HG02678 (cell line): ENCODE data around the gene CA4.
"Not testable (repeated sequence)": the region's sequence is repeated elsewhere in the genome, so short reads cannot be mapped to it uniquely, and the experiment has no call there.

Experiments
- ATAC-seq: cut with Tn5 transposase; IDR thresholded peaks from one replicate; pipeline ENCODE4 v1.9.1; 2021; ENCODE audit warnings: mild to moderate bottlenecking, moderate library complexity; ENCODE audit not compliant: unreplicated experiment

CA4 gene

DNA sequence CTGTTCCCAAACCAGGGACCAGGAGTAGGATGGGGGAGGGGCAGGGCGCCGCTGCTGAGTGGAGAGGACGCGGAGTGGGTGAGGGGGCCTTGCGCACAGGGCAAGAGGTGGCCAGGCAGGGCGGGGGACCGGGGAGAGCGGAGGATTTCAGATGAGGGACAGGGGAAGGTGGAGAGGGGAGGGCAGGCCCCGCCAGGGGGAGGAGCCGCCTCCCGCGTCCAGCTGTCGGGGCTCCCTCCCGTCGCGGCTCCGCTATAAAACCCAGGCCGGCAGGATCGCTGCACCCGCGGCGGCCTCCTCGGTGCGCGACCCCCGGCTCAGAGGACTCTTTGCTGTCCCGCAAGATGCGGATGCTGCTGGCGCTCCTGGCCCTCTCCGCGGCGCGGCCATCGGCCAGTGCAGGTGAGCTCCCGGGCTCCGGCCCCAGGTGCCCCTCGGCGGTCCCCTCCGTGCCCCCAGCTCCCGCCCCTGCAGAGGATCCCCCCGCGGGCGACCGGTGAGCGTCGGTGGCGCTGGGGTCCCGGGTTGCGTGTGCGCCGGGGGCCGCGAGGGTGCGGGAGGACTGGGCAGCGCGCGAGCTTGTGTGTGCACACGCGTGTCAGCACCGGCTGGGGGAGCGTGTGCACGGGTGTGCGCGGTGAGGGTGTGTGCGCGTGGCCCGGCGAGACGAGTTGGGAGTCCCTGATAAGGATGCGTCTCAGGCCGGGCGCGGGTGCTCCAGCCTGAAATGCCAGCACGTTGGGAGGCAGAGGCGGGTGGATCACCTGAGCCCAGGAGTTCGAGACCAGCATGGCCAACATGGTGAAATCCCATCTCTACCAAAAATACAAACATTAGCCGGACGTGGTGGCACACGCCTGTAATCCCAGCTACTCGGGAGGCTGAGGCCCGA, at the start of gene CA4:
TSS of gene CA4 (plus strand) at position 283 of the 892 bp plus-strand sequence. CDS start at position 345, 62 bp downstream.
- no peak for ATAC-seq

DNA sequence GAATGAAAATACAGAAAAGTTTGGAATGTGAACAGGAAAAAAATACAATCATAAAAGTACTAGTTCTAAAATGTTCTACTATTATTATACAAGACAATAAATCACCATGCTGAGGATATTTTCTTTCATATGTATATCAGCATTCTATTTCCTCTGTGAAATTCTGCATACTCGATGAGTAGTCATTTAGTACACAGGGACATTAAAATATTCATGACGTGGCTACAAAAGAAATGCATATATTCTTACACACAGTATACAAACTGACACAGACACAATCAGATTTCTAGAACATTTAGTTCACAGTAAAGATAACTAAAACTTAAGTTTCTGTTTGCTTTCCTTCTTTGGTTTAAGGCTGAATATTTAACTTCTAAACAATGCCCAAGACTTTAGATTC, 49.2 kb upstream of the CA4 start:
- not testable (repeated sequence) for ATAC-seq

DNA sequence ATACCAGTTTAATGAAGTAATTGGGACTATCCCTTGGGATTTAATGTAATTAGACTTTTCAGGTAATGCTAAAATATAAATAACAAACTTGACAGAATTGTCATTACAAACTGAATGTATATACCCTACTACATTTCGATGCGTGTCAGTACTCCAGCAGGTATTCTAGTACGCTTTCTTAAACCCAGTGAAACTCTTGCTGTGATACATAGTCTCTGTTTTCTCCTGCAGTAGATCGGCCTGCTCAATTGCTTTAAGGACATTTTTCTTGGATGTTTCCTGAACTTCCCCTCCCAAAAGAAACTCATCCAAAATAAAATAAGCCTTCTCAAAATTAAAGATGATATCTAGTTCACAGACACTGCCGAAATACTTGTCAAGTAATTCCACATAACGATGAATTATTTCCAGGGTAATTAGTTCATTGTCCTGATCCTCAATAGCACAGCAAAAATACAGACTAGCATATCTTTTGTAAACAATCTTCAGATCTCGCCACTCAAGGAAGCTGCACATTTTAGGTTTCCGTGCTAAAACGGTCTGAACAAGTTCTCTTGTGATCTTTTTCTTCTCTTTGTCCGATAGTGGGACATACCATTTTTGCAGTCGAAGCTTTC, 47.6 kb upstream of the CA4 start:
- ATAC-seq = peak; percentile 14

DNA sequence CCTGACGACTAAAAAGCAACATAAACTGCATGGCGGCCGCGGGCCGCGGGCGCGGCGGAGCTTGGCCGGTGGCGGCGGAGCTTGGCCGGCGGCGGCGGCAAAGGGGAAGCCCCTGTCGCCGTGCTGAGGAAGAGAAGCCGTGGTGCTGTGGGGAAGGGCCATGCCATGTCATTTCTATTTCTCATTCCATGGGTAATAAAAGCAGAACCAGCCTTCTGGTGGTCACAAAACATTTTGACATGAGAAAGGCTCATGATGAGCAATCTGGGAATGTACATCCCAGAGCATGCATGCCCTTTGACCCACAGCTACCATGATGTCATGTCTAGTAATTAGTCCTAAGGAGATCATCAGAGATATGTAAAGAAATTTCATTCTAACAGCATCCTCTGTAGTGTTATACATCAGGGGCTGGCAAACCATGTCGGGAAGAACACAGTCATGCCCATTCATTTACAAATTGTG, 47.1 kb upstream of the CA4 start:
- peak; percentile 57 for ATAC-seq

DNA sequence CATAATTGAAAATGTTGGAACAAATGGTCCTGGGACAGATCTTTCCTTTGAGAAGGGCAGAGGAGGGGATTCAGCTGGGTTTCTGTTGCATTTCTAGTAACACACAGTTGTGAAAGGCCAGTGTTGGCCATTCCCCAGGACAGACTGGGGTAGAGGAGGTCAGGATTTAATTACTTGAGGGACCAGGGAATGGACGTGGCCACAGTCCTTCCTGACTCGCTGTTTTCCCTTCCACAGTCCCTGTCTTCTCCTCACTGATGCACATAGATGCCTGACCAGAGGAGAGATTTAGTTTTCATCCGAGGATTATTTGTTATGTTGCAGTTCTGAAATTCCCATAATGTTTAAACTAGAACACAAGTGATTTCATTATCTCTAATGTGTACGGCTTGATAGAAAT, 45.8 kb upstream of the CA4 start:
- no peak for ATAC-seq

DNA sequence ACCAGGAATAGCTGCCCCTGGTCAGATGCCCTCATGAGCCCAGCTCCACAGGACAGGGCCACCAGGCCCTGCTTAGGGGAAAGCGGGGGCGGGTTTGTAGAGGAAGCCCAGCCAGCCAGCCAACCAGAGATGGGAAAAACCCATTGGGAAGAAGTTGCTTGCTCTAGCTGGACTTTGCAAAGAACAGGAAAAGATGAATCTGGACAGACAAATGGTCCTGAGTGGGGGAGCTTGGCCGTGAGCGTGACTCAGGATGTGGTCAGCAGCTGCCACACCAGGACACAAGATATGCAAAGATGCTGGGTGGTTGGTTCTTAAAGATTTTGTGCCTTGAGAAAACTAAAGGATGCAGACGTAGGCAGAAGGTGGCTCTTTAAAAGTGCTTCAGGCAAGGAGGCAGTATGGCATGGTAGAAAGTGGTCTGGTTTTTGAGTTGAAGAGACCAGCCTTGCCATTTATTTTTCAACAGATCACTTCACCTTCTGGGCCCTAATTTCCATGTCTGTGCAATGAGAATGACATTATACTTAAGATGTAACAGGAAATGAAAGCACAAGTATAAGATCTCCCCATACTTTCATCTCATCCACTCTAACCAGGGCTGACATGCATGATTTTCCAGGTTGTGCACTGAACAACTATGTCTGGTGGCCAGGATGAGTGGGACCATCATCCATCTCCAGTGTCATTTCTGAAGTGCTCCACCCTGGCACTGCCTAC, 43.3 kb upstream of the CA4 start:
- ATAC-seq = no peak

DNA sequence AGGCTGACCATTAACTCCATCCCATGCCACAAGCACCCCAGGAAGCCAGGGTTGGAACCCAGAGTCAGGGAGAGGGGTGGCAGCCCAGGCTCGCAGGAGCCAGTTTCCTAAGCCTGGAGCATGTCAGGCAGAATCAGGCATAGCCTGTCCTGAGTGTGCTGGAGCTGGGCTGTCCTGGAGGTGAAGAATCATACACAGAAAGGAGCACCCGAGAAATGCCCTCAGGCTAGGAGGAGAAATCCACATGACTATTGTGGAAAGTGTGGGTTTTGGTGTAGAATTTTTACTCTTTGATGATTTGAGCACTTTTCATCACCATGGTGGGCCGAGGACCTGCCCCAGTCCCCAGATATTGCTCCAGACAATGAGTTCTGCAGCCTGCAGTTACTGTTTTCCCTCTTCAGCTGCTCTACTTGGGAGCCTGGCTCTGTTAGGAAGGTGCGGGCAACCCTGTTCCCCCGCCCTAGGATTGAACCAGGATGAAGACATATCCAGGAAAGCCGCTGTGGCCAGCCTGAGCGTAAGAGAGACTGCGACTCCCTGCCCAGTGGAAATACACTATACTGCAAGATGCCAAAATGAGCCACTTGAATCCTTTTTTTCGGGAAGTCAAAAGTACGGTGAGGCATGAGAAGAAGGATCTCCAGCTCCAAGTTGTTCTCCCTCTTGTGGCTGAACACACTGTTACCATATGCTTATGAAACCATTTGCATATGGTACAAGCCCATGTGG, 42.1 kb upstream of the CA4 start:
- ATAC-seq = no peak

DNA sequence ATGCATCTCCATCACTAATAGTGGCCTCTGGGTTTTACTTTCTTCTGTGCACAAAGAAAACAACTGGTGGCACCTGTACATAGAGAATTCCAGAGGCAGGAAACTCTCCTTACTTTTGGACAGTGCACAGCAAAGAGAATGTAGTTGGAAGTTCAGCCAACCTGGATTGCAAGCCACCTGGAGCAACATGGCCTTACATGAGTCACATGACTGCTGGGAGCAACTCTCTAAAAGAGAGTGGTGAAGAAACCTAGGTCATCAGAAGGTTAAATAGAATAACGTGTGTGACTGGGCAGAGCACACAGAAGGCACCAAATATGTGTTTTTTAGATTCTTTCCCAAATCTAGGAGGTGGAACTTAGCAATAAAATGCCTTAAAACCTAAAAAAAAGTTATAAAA, 41.5 kb upstream of the CA4 start:
- not testable (repeated sequence) for ATAC-seq

DNA sequence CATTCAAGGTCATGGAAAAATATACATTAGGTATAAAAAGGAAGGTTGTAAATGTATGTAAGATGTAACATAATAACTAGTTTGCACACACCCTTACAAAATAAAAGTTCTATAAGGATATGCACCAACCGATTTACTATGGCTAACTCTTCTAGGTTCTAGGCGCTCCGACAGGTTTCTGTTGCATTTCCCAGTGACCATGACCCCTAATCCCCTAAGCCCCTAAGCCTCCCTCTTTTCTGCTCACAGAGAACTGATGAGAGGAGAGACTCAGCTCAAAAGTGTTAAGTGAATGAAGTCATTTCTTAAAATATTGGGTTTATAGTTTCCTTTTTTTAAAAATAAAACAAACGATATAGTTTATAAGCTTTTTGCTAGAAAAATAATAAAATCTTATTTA, 41.1 kb upstream of the CA4 start:
- ATAC-seq = no peak

DNA sequence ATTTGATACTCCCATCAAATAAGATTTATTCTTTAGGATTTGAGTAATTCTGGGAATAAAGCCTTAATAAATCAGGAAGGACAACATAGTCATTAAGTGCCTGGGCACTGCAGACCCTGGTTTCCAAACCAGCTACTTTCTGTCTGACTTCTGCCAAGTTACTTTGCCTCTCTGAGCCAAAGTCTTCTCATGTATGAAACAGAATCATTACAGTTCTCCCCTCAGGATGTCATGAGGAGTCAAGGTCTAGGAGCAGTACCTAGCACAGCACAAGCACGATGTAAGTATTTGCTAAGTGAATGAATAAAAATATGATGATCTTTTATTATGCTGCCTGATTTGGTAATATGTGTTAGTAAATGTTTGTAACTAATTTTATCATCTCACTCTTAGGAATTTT, 40.6 kb upstream of the CA4 start:
- ATAC-seq = no peak

DNA sequence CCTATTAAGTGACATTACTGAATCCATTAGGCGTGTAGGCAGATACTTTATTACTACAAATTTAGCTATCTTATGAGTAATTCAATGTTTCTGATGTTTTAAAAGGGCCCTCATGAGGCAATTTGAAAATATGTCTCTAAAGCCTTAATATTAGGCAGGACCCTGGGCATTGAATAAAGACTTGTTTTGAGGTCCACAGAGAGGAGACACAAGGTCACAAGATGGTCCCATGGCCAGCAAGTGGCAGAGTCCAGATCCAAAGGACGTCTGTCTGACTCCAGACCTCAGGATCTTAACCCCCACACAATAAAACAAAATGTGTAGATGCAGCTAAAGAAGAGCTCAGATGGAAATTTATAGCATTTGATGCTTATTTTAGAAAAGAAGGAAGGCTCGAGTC, 39.2 kb upstream of the CA4 start:
- no peak for ATAC-seq

DNA sequence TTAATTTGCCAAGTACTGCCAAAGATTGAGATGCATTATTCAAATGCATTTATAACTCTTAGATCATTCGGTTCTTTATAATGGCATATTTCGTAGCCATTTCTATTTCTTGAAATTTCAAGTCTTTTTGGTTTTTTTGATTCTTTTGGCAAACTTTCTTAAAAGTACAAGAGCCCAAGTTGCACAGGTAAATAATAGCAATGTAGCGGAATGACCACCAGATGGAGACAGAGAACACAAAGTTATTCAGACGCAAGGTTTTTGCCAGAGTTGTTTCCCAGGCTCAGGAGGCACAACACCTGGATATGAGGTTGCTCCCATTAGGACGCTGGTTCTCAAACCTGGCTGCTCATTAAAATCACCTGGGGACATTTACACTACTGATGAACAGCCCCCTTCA, 38.1 kb upstream of the CA4 start:
- ATAC-seq = not testable (repeated sequence)

DNA sequence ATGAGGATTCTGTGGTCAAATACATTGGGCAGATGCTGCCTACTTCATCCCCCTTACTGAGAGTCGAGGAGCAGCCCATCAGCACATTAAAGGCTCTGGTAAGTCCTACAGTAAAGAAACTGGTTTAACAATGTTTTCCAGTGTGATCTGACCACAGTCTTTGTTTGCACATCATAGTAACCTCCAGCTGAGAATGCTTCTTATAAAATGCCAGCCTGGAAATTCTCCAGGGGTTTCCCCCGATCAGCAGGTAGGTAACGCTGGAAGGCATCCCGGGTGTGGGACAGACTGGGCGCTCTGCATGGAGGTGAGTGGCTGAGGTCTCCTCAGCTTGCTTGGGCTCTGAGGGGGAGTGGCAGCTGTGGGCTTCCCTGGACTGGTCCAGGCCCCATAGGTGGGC, 34.4 kb upstream of the CA4 start:
- not testable (repeated sequence) for ATAC-seq

DNA sequence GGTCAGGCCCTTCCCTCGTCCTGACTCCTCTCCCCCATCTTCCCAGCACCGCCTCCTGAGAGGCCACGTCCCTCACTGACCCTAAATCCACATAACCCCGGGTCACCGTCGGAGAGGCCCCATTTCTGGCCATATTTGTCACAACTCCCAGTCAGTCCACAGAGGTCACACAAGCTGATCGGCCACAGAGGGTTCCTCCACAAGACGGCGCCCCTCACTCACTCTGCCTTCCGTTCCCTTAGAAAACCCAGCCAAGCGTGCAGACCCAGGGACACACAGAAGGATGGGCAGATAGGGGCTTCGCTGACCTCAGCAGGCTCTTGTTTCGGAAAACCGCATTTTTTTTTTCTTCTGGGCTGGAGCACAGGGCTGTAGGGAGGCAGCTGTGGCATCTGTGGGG, 33.6 kb upstream of the CA4 start:
- not testable (repeated sequence) for ATAC-seq

DNA sequence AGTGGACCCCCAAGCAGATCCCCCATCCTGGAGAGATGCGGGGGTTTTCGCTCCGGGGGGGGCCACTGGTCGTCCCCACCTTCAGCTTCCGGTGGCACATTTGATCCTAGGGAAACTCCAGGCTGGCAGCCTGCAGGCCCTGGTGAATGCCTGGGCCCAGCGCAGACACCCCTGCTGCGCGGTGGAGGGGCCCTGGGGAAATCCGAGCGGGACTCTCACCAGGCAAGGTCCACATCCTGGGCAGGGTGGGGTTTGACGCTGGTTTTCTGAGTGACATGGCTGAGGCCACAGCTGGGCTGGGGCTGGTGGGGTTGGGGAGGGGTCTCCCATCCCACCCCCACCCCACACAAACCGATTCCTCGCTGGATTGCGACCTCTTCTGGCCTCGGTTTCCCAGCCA, 30.6 kb upstream of the CA4 start:
- ATAC-seq = not testable (repeated sequence)

DNA sequence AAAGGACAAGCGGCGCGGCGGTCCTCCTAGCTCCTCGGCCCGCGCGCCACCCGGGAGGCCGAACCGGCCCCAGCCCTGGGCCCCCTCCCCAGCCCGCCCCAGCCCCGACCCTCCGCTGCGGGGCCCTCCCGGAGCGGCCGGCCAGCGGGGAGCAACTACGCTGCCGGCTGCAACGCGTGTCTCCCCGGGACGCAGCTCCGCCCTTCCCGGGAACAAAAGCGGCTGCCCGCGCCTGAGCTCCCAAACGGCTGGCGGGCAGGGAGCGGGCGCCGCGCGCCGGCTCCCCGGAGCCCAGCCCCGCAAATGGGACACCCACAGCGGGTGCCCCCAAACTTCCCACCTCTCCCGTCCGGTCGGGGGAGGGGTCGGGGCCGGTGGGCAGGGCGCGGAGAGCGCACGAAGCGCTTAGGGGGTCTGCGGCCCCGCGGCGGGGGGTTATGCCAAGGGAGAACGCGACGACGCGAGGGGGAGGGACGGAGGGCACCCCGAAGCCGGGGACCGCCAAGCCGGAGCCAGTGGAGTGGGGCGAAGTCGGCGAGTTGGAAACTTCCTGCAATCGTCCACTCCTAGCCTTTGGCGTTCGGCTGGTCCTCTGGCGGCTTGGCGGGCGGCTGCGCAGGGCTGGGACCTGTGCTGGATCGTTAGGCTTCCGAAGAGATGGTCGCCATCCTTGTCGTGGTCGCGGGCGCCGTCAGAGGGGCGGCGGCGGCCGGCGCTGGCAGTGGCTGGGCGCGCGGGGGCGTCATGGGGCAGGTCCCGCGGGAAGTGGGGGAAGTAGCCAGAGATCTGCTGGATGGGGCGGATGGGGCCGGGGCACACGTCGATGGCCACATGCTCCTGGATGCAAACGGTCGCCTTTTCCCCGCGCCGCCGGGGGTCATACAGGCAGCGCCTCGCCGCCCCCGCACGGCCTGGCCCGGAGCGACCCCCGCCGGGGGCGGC, 29.7 kb upstream of the CA4 start:
- not testable (repeated sequence) for ATAC-seq

DNA sequence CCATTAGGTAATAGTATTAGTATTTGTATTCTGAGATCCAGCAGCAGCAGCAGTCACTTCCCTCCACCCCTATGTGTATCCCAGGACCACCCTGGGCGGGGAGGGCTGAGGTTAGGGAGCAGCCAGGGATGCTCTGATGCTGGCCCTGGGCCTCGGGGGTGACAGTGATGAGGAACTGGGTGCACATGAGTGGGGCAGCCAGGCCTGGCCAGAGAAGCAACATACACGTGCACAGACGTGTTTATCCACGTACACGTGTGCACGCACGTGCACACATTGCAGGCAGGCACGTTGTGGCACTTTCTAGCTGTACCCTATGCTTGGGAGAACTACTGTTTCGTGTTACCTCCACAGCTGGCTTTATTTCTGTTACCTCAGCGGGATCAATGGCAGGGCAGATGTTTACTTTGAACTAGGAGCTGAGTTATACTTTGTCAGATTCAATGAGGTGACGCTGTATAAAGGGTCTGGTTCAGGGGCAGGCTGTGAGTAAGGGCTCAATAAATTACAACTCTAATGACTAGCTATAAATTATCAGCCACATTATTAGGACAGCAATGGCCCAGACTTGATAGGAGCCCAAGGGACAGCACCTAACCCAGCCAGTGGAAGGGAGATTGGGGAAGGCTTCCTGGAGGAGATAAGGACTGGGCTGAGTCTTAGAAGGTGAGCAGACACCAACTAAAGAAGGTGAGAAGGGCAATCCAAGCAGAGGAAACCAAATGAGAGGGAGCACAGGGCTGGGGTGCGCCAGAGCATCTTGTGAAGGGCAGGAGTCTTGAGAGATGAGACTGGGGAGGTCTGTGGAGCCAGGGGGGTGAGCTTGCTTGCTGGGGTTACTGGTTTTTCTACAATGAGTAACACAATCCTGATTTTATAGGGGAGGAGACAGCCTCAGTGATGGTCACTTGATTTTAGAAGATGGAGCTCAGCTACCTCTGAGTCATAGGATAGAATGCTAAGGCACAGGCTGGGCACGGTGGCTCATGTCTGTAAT, 22.4 kb upstream of the CA4 start:
- ATAC-seq = no peak

DNA sequence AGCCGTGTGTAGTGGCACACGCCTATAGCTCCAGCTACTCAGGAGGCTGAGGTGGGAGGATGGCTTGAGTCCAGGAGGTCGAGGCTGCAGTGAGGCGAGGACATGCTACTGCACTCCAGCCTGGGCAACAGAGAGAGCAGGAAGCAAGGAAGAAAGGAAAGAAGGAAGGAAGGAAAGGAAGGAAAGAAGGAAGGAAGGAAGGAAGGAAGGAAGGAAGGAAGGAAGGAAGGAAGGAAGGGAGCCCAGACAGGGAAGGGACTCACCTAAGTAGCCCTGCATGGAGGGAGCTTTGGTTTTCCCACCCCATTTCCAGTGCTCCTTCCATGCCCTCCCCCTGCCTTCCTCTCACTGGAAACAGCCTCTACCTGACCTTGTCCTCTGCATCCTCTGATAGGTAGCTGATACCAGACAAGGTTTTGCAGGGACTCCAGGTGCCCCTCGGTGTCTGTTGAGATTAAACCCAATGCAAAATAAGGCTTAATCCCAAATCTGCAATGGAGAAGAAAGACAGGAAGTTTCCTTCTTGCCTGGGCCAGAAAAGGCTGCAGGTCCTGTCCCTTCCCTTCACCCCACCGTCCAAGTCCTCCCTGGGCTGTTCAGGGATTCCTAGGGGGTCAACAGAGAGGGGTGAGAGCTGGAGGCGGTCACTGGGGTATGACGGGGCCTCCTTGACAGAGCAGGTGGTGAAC, 21.5 kb upstream of the CA4 start:
- no peak for ATAC-seq
